PFSK-1 (cell line): ENCODE data around the gene LUM.

ENCODE experiments used
- FOXP2 ChIP-seq: optimal IDR thresholded peaks from 2 replicates; pipeline ENCODE3; 2011; ENCODE audit warnings: borderline replicate concordance, control low read depth, inconsistent platforms; ENCODE audit not compliant: insufficient read depth; ENCODE audit errors: extremely low read length, extremely low read depth
- POLR2AphosphoS5 ChIP-seq: IDR thresholded peaks from 2 replicates; pipeline ENCODE4 v1.6.1; 2012; ENCODE audit warnings: low read depth, mild to moderate bottlenecking, control low read depth, low read length, moderate library complexity
- SIN3A ChIP-seq: IDR thresholded peaks from 2 replicates; pipeline ENCODE4 v1.6.1; 2012; ENCODE audit warnings: mild to moderate bottlenecking, low read length, moderate library complexity, borderline replicate concordance; ENCODE audit not compliant: insufficient read depth
- TAF1 ChIP-seq: IDR thresholded peaks from 2 replicates; pipeline ENCODE4 v1.6.1; 2012; ENCODE audit warnings: low read length, control low read depth, borderline replicate concordance; ENCODE audit not compliant: insufficient read depth
- TF ChIP-seq, protein P1 (sequence below), 2 experiments: IDR thresholded peaks; 2 replicates each; pipeline versions ENCODE4 v1.6.1 to v1.8.0; 2011 to 2012; ENCODE audit warnings: low read depth in 2 of 2, low read length in 2 of 2, control low read depth in 1 of 2, inconsistent platforms in 1 of 2, mild to moderate bottlenecking in 1 of 2, moderate library complexity in 1 of 2; ENCODE audit not compliant: insufficient read depth in 1 of 2

DNA sequence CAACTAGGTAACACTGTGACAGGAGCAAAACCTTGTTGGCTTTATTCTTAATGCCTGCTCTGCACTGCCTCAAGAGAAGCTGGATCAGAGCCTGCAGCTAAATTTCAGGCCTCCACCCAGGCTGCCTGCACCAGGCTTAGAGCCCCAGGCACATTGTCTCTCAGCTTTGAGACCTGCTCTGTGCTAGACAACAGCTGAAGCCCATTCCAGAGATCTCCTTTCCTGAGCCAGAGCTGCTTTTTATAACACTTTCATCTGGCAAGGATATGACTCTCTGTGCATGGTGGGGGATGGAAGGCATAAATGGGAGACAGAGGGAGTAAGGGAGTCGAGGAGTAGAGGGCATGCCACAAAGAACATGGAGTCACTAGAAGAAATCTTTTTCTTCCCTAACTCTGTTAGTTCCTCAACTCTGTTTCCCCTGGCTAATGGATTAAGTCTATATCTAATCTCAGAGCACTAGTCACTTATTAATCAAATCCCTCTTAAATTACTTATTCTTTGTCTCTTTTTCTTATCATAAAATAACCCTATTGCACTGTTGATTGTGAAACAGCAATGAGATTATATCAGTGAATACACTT lies 27.1 kb upstream of the LUM start:
- TF ChIP-seq POLR2AphosphoS5 (no peak), TAF1 (no peak), SIN3A (no peak), FOXP2 (no peak)
- TF ChIP-seq, protein P1, sequence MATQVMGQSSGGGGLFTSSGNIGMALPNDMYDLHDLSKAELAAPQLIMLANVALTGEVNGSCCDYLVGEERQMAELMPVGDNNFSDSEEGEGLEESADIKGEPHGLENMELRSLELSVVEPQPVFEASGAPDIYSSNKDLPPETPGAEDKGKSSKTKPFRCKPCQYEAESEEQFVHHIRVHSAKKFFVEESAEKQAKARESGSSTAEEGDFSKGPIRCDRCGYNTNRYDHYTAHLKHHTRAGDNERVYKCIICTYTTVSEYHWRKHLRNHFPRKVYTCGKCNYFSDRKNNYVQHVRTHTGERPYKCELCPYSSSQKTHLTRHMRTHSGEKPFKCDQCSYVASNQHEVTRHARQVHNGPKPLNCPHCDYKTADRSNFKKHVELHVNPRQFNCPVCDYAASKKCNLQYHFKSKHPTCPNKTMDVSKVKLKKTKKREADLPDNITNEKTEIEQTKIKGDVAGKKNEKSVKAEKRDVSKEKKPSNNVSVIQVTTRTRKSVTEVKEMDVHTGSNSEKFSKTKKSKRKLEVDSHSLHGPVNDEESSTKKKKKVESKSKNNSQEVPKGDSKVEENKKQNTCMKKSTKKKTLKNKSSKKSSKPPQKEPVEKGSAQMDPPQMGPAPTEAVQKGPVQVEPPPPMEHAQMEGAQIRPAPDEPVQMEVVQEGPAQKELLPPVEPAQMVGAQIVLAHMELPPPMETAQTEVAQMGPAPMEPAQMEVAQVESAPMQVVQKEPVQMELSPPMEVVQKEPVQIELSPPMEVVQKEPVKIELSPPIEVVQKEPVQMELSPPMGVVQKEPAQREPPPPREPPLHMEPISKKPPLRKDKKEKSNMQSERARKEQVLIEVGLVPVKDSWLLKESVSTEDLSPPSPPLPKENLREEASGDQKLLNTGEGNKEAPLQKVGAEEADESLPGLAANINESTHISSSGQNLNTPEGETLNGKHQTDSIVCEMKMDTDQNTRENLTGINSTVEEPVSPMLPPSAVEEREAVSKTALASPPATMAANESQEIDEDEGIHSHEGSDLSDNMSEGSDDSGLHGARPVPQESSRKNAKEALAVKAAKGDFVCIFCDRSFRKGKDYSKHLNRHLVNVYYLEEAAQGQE (IDR thresholded peaks at IDR 0.05; ENCODE audit: insufficient read depth in 1 of 2, low read depth in 2 of 2, low read length in 2 of 2) = no peak
